ENCODE measurements around the gene PURB.

The PURB gene

GRCh38 chr7:44930921-44931320 lies 45.6 kb upstream of the PURB start:
- Histone ChIP-seq H3K27me3 (ENCODE audit: insufficient read depth, low read length) (peaks cover 17% of the 10 kb centered on the region; the same call in 1 of the 2 replicates), H3K9me2 (ENCODE audit: low read depth, low read length) (no peaks in the 10 kb centered on the region), H3K4me2 (ENCODE audit: low read length) (no peak overlapping the region), H3K4me1 (ENCODE audit: insufficient read depth, low read length, severe bottlenecking) (no peaks in the 10 kb centered on the region), H3K79me2 (ENCODE audit: insufficient read depth, low read length) (no peaks in the 10 kb centered on the region), H3K9ac (ENCODE audit: low read length) (no peak overlapping the region), H3K27ac (ENCODE audit: low read depth, low read length, poor library complexity, severe bottlenecking) (no peak overlapping the region), H3K4me3 (ENCODE audit: low read depth, low read length, poor library complexity, severe bottlenecking) (no peak overlapping the region), H3F3A (ENCODE audit: insufficient read depth, low read length) (no peaks in the 10 kb centered on the region), H3K36me3 (ENCODE audit: insufficient read depth, low read length) (no peaks in the 10 kb centered on the region), H3K9me3 (ENCODE audit: low read length) (no peaks in the 10 kb centered on the region), H4K20me1 (ENCODE audit: insufficient read depth, low read length) (no peaks in the 10 kb centered on the region), H2AFZ (ENCODE audit: low read length) (no peak overlapping the region)
- TF ChIP-seq, protein P1, sequence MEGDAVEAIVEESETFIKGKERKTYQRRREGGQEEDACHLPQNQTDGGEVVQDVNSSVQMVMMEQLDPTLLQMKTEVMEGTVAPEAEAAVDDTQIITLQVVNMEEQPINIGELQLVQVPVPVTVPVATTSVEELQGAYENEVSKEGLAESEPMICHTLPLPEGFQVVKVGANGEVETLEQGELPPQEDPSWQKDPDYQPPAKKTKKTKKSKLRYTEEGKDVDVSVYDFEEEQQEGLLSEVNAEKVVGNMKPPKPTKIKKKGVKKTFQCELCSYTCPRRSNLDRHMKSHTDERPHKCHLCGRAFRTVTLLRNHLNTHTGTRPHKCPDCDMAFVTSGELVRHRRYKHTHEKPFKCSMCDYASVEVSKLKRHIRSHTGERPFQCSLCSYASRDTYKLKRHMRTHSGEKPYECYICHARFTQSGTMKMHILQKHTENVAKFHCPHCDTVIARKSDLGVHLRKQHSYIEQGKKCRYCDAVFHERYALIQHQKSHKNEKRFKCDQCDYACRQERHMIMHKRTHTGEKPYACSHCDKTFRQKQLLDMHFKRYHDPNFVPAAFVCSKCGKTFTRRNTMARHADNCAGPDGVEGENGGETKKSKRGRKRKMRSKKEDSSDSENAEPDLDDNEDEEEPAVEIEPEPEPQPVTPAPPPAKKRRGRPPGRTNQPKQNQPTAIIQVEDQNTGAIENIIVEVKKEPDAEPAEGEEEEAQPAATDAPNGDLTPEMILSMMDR (IDR thresholded peaks at IDR 0.05; ENCODE audit: low read length) = no peak
- no peak for TF ChIP-seq EZH2 (IDR thresholded peaks at IDR 0.05; ENCODE audit: borderline replicate concordance, low read length)

GRCh38 chr7:44922351-44922694 lies 37.0 kb upstream of the PURB start:
- Histone ChIP-seq H3K36me3 (ENCODE audit: insufficient read depth, low read length) (no peaks in the 10 kb centered on the region), H2AFZ (ENCODE audit: low read length) (no peak overlapping the region), H3K4me3 (ENCODE audit: low read depth, low read length, poor library complexity, severe bottlenecking) (no peak overlapping the region), H3K4me2 (ENCODE audit: low read length) (no peak overlapping the region), H3K27me3 (ENCODE audit: insufficient read depth, low read length) (0 out of 2 replicates have a peak, but pooled peaks cover 11% of the 10 kb centered on the region), H3K9me3 (ENCODE audit: low read length) (no peaks in the 10 kb centered on the region; the same call in 1 of the 2 replicates), H3K4me1 (ENCODE audit: insufficient read depth, low read length, severe bottlenecking) (no peaks in the 10 kb centered on the region), H3K9ac (ENCODE audit: low read length) (no peak overlapping the region), H3F3A (ENCODE audit: insufficient read depth, low read length) (no peaks in the 10 kb centered on the region), H4K20me1 (ENCODE audit: insufficient read depth, low read length) (no peaks in the 10 kb centered on the region), H3K9me2 (ENCODE audit: low read depth, low read length) (no peaks in the 10 kb centered on the region), H3K79me2 (ENCODE audit: insufficient read depth, low read length) (no peaks in the 10 kb centered on the region), H3K27ac (ENCODE audit: low read depth, low read length, poor library complexity, severe bottlenecking) (no peak overlapping the region)
- TF ChIP-seq, protein P1 (IDR thresholded peaks at IDR 0.05; ENCODE audit: low read length) = no peak
- TF ChIP-seq EZH2 (IDR thresholded peaks at IDR 0.05; ENCODE audit: borderline replicate concordance, low read length) = no peak

- Histone ChIP-seq H3K4me2 (ENCODE audit: low read length) (no peak overlapping the region), H3K79me2 (ENCODE audit: insufficient read depth, low read length) (no peaks in the 10 kb centered on the region), H3K9me2 (ENCODE audit: low read depth, low read length) (no peaks in the 10 kb centered on the region), H3K9ac (ENCODE audit: low read length) (no peak overlapping the region), H3K36me3 (ENCODE audit: insufficient read depth, low read length) (no peaks in the 10 kb centered on the region), H3K27me3 (ENCODE audit: insufficient read depth, low read length) (0 out of 2 replicates have a peak, but pooled peaks cover 9% of the 10 kb centered on the region), H3F3A (ENCODE audit: insufficient read depth, low read length) (no peaks in the 10 kb centered on the region), H3K27ac (ENCODE audit: low read depth, low read length, poor library complexity, severe bottlenecking) (no peak overlapping the region), H2AFZ (ENCODE audit: low read length) (no peak overlapping the region), H3K4me1 (ENCODE audit: insufficient read depth, low read length, severe bottlenecking) (no peaks in the 10 kb centered on the region), H3K4me3 (ENCODE audit: low read depth, low read length, poor library complexity, severe bottlenecking) (no peak overlapping the region), H4K20me1 (ENCODE audit: insufficient read depth, low read length) (no peaks in the 10 kb centered on the region), H3K9me3 (ENCODE audit: low read length) (no peaks in the 10 kb centered on the region; the same call in 1 of the 2 replicates)
- TF ChIP-seq, protein P1 (IDR thresholded peaks at IDR 0.05; ENCODE audit: low read length) = peak; percentile 96
- TF ChIP-seq EZH2 (IDR thresholded peaks at IDR 0.05; ENCODE audit: borderline replicate concordance, low read length) = no peak
Observed at GRCh38 chr7:44921607-44922350, 36.4 kb upstream of the PURB start.

Data from OCI-LY1 (cell line).